Measurements from ENCODE around the gene KLHDC4.
"Not testable (repeated sequence)": the region's sequence is repeated elsewhere in the genome, so short reads cannot be mapped to it uniquely, and the experiment has no call there.

Gene KLHDC4

GRCh38 chr16:87735270-87736007 lies 30.3 kb downstream of the KLHDC4 start:
- Histone ChIP-seq H3K27me3 (ENCODE audit: control insufficient read depth, insufficient read depth, low read length) (no peaks in the 10 kb centered on the region), H3K9ac (ENCODE audit: low read depth, low read length) (no peak overlapping the region), H3K4me3 (ENCODE audit: low read depth, low read length) (no peak overlapping the region), H3K36me3 (ENCODE audit: control insufficient read depth, insufficient read depth, low read length) (peaks cover 14% of the 10 kb centered on the region), H3K4me1 (ENCODE audit: control insufficient read depth, insufficient read depth, low read length) (no peaks in the 10 kb centered on the region), H3K9me3 (ENCODE audit: control insufficient read depth, insufficient read depth, low read length) (no peaks in the 10 kb centered on the region)

- H3K4me3 ChIP-seq (ENCODE audit: low read depth, low read length) = no peak overlapping the region
- peaks cover 10% of the 10 kb centered on the region for H3K36me3 ChIP-seq (ENCODE audit: control insufficient read depth, insufficient read depth, low read length)
- no peaks in the 10 kb centered on the region for H3K27me3 ChIP-seq (ENCODE audit: control insufficient read depth, insufficient read depth, low read length)
- H3K4me1 ChIP-seq (ENCODE audit: control insufficient read depth, insufficient read depth, low read length) = no peaks in the 10 kb centered on the region
- H3K9me3 ChIP-seq (ENCODE audit: control insufficient read depth, insufficient read depth, low read length) = no peaks in the 10 kb centered on the region
- H3K9ac ChIP-seq (ENCODE audit: low read depth, low read length) = no peak overlapping the region
Measured at GRCh38 chr16:87734644-87735043, 31.1 kb downstream of the KLHDC4 start.

GRCh38 chr16:87733190-87733589 lies 32.6 kb downstream of the KLHDC4 start:
- Histone ChIP-seq H3K27me3 (ENCODE audit: control insufficient read depth, insufficient read depth, low read length) (no peaks in the 10 kb centered on the region), H3K4me1 (ENCODE audit: control insufficient read depth, insufficient read depth, low read length) (no peaks in the 10 kb centered on the region), H3K4me3 (ENCODE audit: low read depth, low read length) (no peak overlapping the region), H3K36me3 (ENCODE audit: control insufficient read depth, insufficient read depth, low read length) (peaks cover 13% of the 10 kb centered on the region), H3K9me3 (ENCODE audit: control insufficient read depth, insufficient read depth, low read length) (no peaks in the 10 kb centered on the region), H3K9ac (ENCODE audit: low read depth, low read length) (no peak overlapping the region)

DNA sequence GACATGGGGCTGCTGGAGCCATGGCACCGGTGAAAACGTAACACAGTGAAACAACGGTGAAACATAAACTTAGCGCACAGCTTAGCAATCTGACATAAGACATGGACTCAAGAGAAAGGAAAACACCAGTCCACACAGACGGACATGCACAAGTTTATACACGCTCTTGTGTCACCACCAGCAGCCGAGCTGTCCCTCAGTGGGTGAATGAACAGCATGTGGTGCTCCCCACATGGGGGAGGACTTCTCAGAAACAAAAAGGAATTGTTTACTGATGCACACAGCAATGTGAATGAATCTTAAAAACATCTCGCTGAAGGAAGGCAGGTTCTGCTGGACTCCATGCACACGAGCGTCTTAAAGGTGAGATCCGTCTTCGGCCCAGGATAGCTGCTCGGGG lies 34.2 kb downstream of the KLHDC4 start:
- no peaks in the 10 kb centered on the region for H3K27me3 ChIP-seq (ENCODE audit: control insufficient read depth, insufficient read depth, low read length)
- no peaks in the 10 kb centered on the region for H3K4me1 ChIP-seq (ENCODE audit: control insufficient read depth, insufficient read depth, low read length)
- H3K4me3 ChIP-seq (ENCODE audit: low read depth, low read length) = no peak overlapping the region
- peaks cover 17% of the 10 kb centered on the region for H3K36me3 ChIP-seq (ENCODE audit: control insufficient read depth, insufficient read depth, low read length)
- H3K9ac ChIP-seq (ENCODE audit: low read depth, low read length) = no peak overlapping the region
- no peaks in the 10 kb centered on the region for H3K9me3 ChIP-seq (ENCODE audit: control insufficient read depth, insufficient read depth, low read length)

- no peaks in the 10 kb centered on the region for H3K9me3 ChIP-seq (ENCODE audit: control insufficient read depth, insufficient read depth, low read length)
- peaks cover 22% of the 10 kb centered on the region for H3K36me3 ChIP-seq (ENCODE audit: control insufficient read depth, insufficient read depth, low read length)
- no peak overlapping the region for H3K9ac ChIP-seq (ENCODE audit: low read depth, low read length)
- no peaks in the 10 kb centered on the region for H3K27me3 ChIP-seq (ENCODE audit: control insufficient read depth, insufficient read depth, low read length)
- H3K4me3 ChIP-seq (ENCODE audit: low read depth, low read length) = no peak overlapping the region
- H3K4me1 ChIP-seq (ENCODE audit: control insufficient read depth, insufficient read depth, low read length) = no peaks in the 10 kb centered on the region
Measured at GRCh38 chr16:87729266-87729954, 36.4 kb downstream of the KLHDC4 start.

DNA sequence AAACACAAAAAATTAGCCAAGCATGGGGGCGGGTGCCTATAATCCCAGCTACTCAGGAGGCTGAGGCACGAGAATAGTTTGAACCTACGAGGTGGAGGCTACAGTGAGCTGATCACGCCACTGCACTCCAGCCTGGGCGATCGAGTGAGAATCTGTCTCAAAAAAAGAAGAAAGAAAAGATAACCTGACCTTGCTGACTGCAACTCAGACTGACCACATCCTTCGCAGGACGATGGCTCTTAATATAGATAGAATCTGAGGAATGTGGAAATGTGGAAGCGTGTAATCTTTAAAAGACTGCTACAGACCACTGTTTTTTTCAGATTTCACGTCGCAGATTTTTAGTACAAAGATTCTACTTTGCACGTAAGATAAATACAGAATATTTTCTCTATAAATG lies 37.8 kb downstream of the KLHDC4 start:
- Histone ChIP-seq H3K36me3 (ENCODE audit: control insufficient read depth, insufficient read depth, low read length) (peaks cover 26% of the 10 kb centered on the region), H3K4me1 (ENCODE audit: control insufficient read depth, insufficient read depth, low read length) (no peaks in the 10 kb centered on the region), H3K4me3 (ENCODE audit: low read depth, low read length) (no peak overlapping the region), H3K9me3 (ENCODE audit: control insufficient read depth, insufficient read depth, low read length) (no peaks in the 10 kb centered on the region), H3K9ac (ENCODE audit: low read depth, low read length) (no peak overlapping the region), H3K27me3 (ENCODE audit: control insufficient read depth, insufficient read depth, low read length) (no peaks in the 10 kb centered on the region)

GRCh38 chr16:87727346-87727745 lies 38.4 kb downstream of the KLHDC4 start:
- no peaks in the 10 kb centered on the region for H3K4me1 ChIP-seq (ENCODE audit: control insufficient read depth, insufficient read depth, low read length)
- H3K9ac ChIP-seq (ENCODE audit: low read depth, low read length) = no peak overlapping the region
- peaks cover 32% of the 10 kb centered on the region for H3K36me3 ChIP-seq (ENCODE audit: control insufficient read depth, insufficient read depth, low read length)
- no peak overlapping the region for H3K4me3 ChIP-seq (ENCODE audit: low read depth, low read length)
- H3K9me3 ChIP-seq (ENCODE audit: control insufficient read depth, insufficient read depth, low read length) = no peaks in the 10 kb centered on the region
- no peaks in the 10 kb centered on the region for H3K27me3 ChIP-seq (ENCODE audit: control insufficient read depth, insufficient read depth, low read length)

DNA sequence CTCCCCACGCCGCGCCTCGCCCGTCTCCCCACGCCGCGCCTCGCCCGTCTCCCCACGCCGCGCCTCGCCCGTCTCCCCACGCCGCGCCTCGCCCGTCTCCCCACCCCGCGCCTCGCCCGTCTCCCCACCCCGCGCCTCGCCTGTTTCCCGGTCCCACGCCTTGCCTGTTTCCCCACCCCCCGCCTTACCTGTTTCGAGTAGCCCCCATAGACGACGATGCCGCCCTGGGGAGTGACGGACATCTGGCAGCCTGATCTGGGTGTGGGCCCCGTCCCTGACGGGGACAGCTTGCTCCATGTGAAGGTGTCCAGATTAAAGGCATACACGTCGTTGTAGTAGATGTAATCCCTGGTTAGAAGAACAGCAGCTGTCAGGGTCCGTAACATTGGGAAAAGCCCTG lies 39.2 kb downstream of the KLHDC4 start:
- not testable (repeated sequence) for H3K4me1 ChIP-seq (ENCODE audit: control insufficient read depth, insufficient read depth, low read length); H3K9me3 ChIP-seq (ENCODE audit: control insufficient read depth, insufficient read depth, low read length); H3K27me3 ChIP-seq (ENCODE audit: control insufficient read depth, insufficient read depth, low read length); H3K9ac ChIP-seq (ENCODE audit: low read depth, low read length); H3K4me3 ChIP-seq (ENCODE audit: low read depth, low read length)
- peaks cover 33% of the 10 kb centered on the region for H3K36me3 ChIP-seq (ENCODE audit: control insufficient read depth, insufficient read depth, low read length)

GRCh38 chr16:87725596-87726235 lies 40.1 kb downstream of the KLHDC4 start:
- H3K36me3 ChIP-seq (ENCODE audit: control insufficient read depth, insufficient read depth, low read length) = peaks cover 34% of the 10 kb centered on the region
- no peak overlapping the region for H3K9ac ChIP-seq (ENCODE audit: low read depth, low read length)
- no peaks in the 10 kb centered on the region for H3K27me3 ChIP-seq (ENCODE audit: control insufficient read depth, insufficient read depth, low read length)
- no peak overlapping the region for H3K4me3 ChIP-seq (ENCODE audit: low read depth, low read length)
- no peaks in the 10 kb centered on the region for H3K4me1 ChIP-seq (ENCODE audit: control insufficient read depth, insufficient read depth, low read length)
- no peaks in the 10 kb centered on the region for H3K9me3 ChIP-seq (ENCODE audit: control insufficient read depth, insufficient read depth, low read length)

GRCh38 chr16:87724490-87725291 lies 41.1 kb downstream of the KLHDC4 start:
- H3K9ac ChIP-seq (ENCODE audit: low read depth, low read length) = no peak overlapping the region
- no peaks in the 10 kb centered on the region for H3K4me1 ChIP-seq (ENCODE audit: control insufficient read depth, insufficient read depth, low read length)
- H3K4me3 ChIP-seq (ENCODE audit: low read depth, low read length) = no peak overlapping the region
- H3K36me3 ChIP-seq (ENCODE audit: control insufficient read depth, insufficient read depth, low read length) = peaks cover 39% of the 10 kb centered on the region
- no peaks in the 10 kb centered on the region for H3K9me3 ChIP-seq (ENCODE audit: control insufficient read depth, insufficient read depth, low read length)
- H3K27me3 ChIP-seq (ENCODE audit: control insufficient read depth, insufficient read depth, low read length) = no peaks in the 10 kb centered on the region

DNA sequence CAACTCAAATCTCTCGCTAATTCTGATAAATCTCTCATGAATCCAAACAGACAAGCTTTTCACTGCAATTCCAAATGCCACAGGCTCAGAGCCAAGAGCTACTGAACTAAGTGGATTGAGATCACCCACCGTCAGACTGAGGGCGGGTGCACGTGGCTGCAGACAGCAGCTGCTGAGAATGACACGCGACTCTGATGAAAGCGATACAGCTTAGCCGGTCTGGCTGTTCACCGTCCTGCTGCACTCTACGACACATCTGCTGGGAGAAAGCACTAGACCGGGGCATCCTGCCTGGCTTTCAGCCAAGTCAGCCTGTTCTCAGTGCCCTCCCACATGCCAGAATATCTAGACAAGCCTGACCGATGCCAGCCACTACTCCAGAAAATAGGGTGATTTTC lies 42.6 kb downstream of the KLHDC4 start:
- no peaks in the 10 kb centered on the region for H3K27me3 ChIP-seq (ENCODE audit: control insufficient read depth, insufficient read depth, low read length)
- H3K9me3 ChIP-seq (ENCODE audit: control insufficient read depth, insufficient read depth, low read length) = no peaks in the 10 kb centered on the region
- no peaks in the 10 kb centered on the region for H3K4me1 ChIP-seq (ENCODE audit: control insufficient read depth, insufficient read depth, low read length)
- H3K9ac ChIP-seq (ENCODE audit: low read depth, low read length) = no peak overlapping the region
- H3K36me3 ChIP-seq (ENCODE audit: control insufficient read depth, insufficient read depth, low read length) = peaks cover 33% of the 10 kb centered on the region
- H3K4me3 ChIP-seq (ENCODE audit: low read depth, low read length) = no peak overlapping the region

All from iPS-15b (cell line).